Activated naive CD8-positive, alpha-beta T cell treated with anti-CD3 and anti-CD28 coated beads, Interleukin-2, amount 50 U/mL, for 24 hours (primary cell): ENCODE results near the gene ZNF616.

ENCODE experiments used
- ATAC-seq: fragments of 150-1000 bp; cut with Tn5 transposase; one replicate; pipeline ENCODE4 v1.10.0; 2021
- DNase-seq: peaks from one replicate; pipeline ENCODE4 v3.0.0; 2021
- H3K27ac Mint-ChIP-seq: one replicate; pipeline ENCODE4 v1.8.0; 2021; ENCODE audit warnings: mild to moderate bottlenecking, mixed read lengths
- H3K27me3 Mint-ChIP-seq: one replicate; pipeline ENCODE4 v1.8.0; 2021; ENCODE audit warnings: mixed read lengths
- H3K36me3 Mint-ChIP-seq: one replicate; pipeline ENCODE4 v1.8.0; 2021; ENCODE audit warnings: low read depth, mixed read lengths
- H3K4me1 Mint-ChIP-seq: one replicate; pipeline ENCODE4 v1.8.0; 2021; ENCODE audit warnings: mixed read lengths
- H3K4me3 Mint-ChIP-seq: one replicate; pipeline ENCODE4 v1.8.0; 2021; ENCODE audit warnings: mild to moderate bottlenecking, moderate library complexity, mixed read lengths
- H3K9me3 Mint-ChIP-seq: one replicate; pipeline ENCODE4 v1.8.0; 2021; ENCODE audit warnings: mixed read lengths

The ZNF616 gene

DNA sequence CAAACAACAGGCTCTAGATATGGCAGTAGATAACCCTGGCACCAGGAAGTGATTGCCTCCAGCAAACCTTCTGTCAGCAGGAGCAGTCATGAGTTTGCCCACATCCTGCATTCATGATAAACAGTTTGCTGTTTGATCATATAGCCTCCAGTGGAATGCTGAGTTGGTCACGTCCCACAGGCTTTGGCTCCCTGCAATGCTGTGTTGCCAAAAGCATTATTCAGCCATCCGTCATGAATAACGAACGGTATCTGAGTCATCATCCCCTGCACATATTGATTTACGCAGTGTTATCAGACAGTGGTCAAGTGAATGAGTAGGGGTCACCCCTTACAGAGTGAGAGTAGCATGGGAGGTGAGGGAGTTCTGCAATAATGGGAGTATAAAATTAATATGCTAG is 69.2 kb downstream of the ZNF616 start:
- H3K36me3 Mint-ChIP-seq = peaks cover 99% of the 10 kb centered on the region
- DNase-seq (no peak), ATAC-seq (no peak)
- peaks cover 76% of the 10 kb centered on the region for H3K9me3 Mint-ChIP-seq
- H3K4me3 Mint-ChIP-seq = no peak overlapping the region
- H3K4me1 Mint-ChIP-seq = no peaks in the 10 kb centered on the region
- no peak overlapping the region for H3K27ac Mint-ChIP-seq
- H3K27me3 Mint-ChIP-seq = no peaks in the 10 kb centered on the region

- no peaks in the 10 kb centered on the region for H3K4me1 Mint-ChIP-seq
- H3K9me3 Mint-ChIP-seq = peaks cover 75% of the 10 kb centered on the region
- ATAC-seq (no peak), DNase-seq (no peak)
- H3K27ac Mint-ChIP-seq = no peak overlapping the region
- no peak overlapping the region for H3K4me3 Mint-ChIP-seq
- H3K27me3 Mint-ChIP-seq = no peaks in the 10 kb centered on the region
- H3K36me3 Mint-ChIP-seq = peaks cover 99% of the 10 kb centered on the region
Measured at GRCh38 chr19:52069653-52070052, 70.1 kb downstream of the ZNF616 start.

DNA sequence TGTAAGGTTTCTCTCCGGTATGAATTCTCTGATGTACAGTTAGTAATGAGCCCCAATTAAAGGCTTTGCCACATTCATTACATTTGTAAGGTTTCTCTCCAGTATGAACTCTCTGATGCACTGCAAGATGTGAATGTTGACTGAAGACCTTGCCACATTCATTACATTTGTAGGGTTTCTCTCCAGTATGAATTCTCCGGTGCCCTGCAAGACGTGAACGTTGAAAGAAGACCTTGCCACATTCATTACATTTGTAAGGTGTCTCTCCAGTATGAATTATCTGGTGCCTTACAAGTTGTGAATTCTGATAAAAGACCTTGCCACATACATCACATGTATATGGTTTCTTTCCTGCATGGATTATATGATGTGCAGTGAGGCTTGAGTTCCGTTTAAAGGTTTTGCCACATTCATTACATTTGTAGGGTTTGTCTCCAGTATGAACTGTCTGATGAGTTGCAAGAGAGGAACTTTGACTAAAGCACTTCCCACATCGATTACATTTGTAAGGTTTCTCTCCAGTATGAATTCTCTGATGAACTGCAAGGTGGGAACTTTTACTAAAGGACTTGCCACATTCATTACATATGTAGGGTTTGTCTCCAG is 73.4 kb downstream of the ZNF616 start:
- ATAC-seq (no peak), DNase-seq (no peak)
- Mint-ChIP-seq H3K36me3 (peaks cover 93% of the 10 kb centered on the region), H3K27me3 (no peaks in the 10 kb centered on the region), H3K4me1 (no peaks in the 10 kb centered on the region), H3K4me3 (no peak overlapping the region), H3K27ac (no peak overlapping the region), H3K9me3 (peaks cover 56% of the 10 kb centered on the region)

- DNase-seq (no peak), ATAC-seq (no peak)
- Mint-ChIP-seq H3K4me1 (no peaks in the 10 kb centered on the region), H3K9me3 (peaks cover 56% of the 10 kb centered on the region), H3K4me3 (no peak overlapping the region), H3K27me3 (no peaks in the 10 kb centered on the region), H3K27ac (no peak overlapping the region), H3K36me3 (peaks cover 91% of the 10 kb centered on the region)
Measured at GRCh38 chr19:52065399-52065798, 74.3 kb downstream of the ZNF616 start.
